ENCODE measurements around the gene PRIM2. TPM values are rescaled to one million over a fixed set of nuclear protein-coding genes. Genes with fewer than 3 reads are reported as not detected.
"Not testable (repeated sequence)": the region's sequence is repeated elsewhere in the genome, so short reads cannot be mapped to it uniquely, and the experiment has no call there.

Gene PRIM2
- total and polyA plus RNA-seq, 10 of the 15 experiments (the other 5 are each of a cell fraction or from before 2014, with no cell fraction given): 13.2 to 38.6 (median 25.1) TPM

- H3K79me2 ChIP-seq (ENCODE audit: control insufficient read depth, insufficient read depth, low read length); H3K36me3 ChIP-seq (ENCODE audit: control insufficient read depth in 2 of 2, insufficient read depth in 2 of 2, low read length in 1 of 2); FAIRE-seq; ATAC-seq; RAD21 ChIA-PET (ENCODE audit: unreplicated experiment); H4K20me1 ChIP-seq (ENCODE audit: control insufficient read depth, insufficient read depth); H3K27me3 ChIP-seq (replicated peaks in 1 of 2; ENCODE audit: control insufficient read depth in 2 of 2, insufficient read depth in 2 of 2, low read length in 1 of 2); H3K9ac ChIP-seq (ENCODE audit: control insufficient read depth, insufficient read depth, low read length); DNase-seq (ENCODE audit: low read depth, low spot score); H3K4me1 ChIP-seq (ENCODE audit: control insufficient read depth, insufficient read depth, low read length); SMC1A ChIA-PET (ENCODE audit: uncharacterized antibody, unreplicated experiment); H3K9me3 ChIP-seq (replicated peaks; ENCODE audit: control insufficient read depth, insufficient read depth, low read length); H3K27ac ChIP-seq (ENCODE audit: control insufficient read depth, insufficient read depth); BruUV-seq (replicated peaks); CTCF ChIA-PET; intact Hi-C loops (cut with micrococcal nuclease; ENCODE audit: unreplicated experiment); H2AFZ ChIP-seq (ENCODE audit: control insufficient read depth, low read depth, low read length); H3K4me2 ChIP-seq (ENCODE audit: control insufficient read depth, insufficient read depth); POLR2A ChIA-PET; H3K4me3 ChIP-seq; in situ Hi-C loops (cut with MboI): not testable (repeated sequence)
- WGBS (ENCODE audit: insufficient coverage, insufficient replicate concordance, low lambda C conversion rate, missing lambda C conversion rate): 91% methylated on average over 1 of the region's 1 CpG
Measured at GRCh38 chr6:57481121-57481520, 163.7 kb downstream of the PRIM2 start.

- H2AFZ ChIP-seq (ENCODE audit: control insufficient read depth, low read depth, low read length); CTCF ChIA-PET; POLR2A ChIA-PET; H3K79me2 ChIP-seq (ENCODE audit: control insufficient read depth, insufficient read depth, low read length); H3K9me3 ChIP-seq (replicated peaks; ENCODE audit: control insufficient read depth, insufficient read depth, low read length); intact Hi-C loops (cut with micrococcal nuclease; ENCODE audit: unreplicated experiment); H3K4me3 ChIP-seq; ATAC-seq; BruUV-seq (replicated peaks); FAIRE-seq; H3K27me3 ChIP-seq (replicated peaks in 1 of 2; ENCODE audit: control insufficient read depth in 2 of 2, insufficient read depth in 2 of 2, low read length in 1 of 2); SMC1A ChIA-PET (ENCODE audit: uncharacterized antibody, unreplicated experiment); H3K4me1 ChIP-seq (ENCODE audit: control insufficient read depth, insufficient read depth, low read length); in situ Hi-C loops (cut with MboI); H3K36me3 ChIP-seq (ENCODE audit: control insufficient read depth in 2 of 2, insufficient read depth in 2 of 2, low read length in 1 of 2); H3K9ac ChIP-seq (ENCODE audit: control insufficient read depth, insufficient read depth, low read length); H4K20me1 ChIP-seq (ENCODE audit: control insufficient read depth, insufficient read depth); H3K27ac ChIP-seq (ENCODE audit: control insufficient read depth, insufficient read depth); H3K4me2 ChIP-seq (ENCODE audit: control insufficient read depth, insufficient read depth); DNase-seq (ENCODE audit: low read depth, low spot score): not testable (repeated sequence)
- WGBS (ENCODE audit: insufficient coverage, insufficient replicate concordance, low lambda C conversion rate, missing lambda C conversion rate): 52% methylated on average over 4 of the region's 4 CpGs
- RAD21 ChIA-PET (ENCODE audit: unreplicated experiment): interaction anchor here (0.7 kb wide), 1 partner anchor 857 kb away, joined by 3 read pairs; no protein-coding TSS in a partner anchor
Measured at GRCh38 chr6:57482471-57482870, 165.0 kb downstream of the PRIM2 start.

- POLR2A ChIA-PET; H3K27ac ChIP-seq (ENCODE audit: control insufficient read depth, insufficient read depth); RAD21 ChIA-PET (ENCODE audit: unreplicated experiment); H3K4me3 ChIP-seq; H3K4me1 ChIP-seq (ENCODE audit: control insufficient read depth, insufficient read depth, low read length); BruUV-seq (replicated peaks); DNase-seq (ENCODE audit: low read depth, low spot score); H3K4me2 ChIP-seq (ENCODE audit: control insufficient read depth, insufficient read depth); H2AFZ ChIP-seq (ENCODE audit: control insufficient read depth, low read depth, low read length); H3K9me3 ChIP-seq (replicated peaks; ENCODE audit: control insufficient read depth, insufficient read depth, low read length); H3K79me2 ChIP-seq (ENCODE audit: control insufficient read depth, insufficient read depth, low read length); FAIRE-seq; intact Hi-C loops (cut with micrococcal nuclease; ENCODE audit: unreplicated experiment); ATAC-seq; SMC1A ChIA-PET (ENCODE audit: uncharacterized antibody, unreplicated experiment); H3K9ac ChIP-seq (ENCODE audit: control insufficient read depth, insufficient read depth, low read length); in situ Hi-C loops (cut with MboI); H3K36me3 ChIP-seq (ENCODE audit: control insufficient read depth in 2 of 2, insufficient read depth in 2 of 2, low read length in 1 of 2); CTCF ChIA-PET; H4K20me1 ChIP-seq (ENCODE audit: control insufficient read depth, insufficient read depth); H3K27me3 ChIP-seq (replicated peaks in 1 of 2; ENCODE audit: control insufficient read depth in 2 of 2, insufficient read depth in 2 of 2, low read length in 1 of 2): not testable (repeated sequence)
- WGBS (ENCODE audit: insufficient coverage, insufficient replicate concordance, low lambda C conversion rate, missing lambda C conversion rate): 95% methylated on average over 4 of the region's 4 CpGs
Measured at GRCh38 chr6:57486494-57487081, 169.2 kb downstream of the PRIM2 start.

GRCh38 chr6:57488551-57488950 is 171.1 kb downstream of the PRIM2 start:
- H3K4me2 ChIP-seq (ENCODE audit: control insufficient read depth, insufficient read depth); H2AFZ ChIP-seq (ENCODE audit: control insufficient read depth, low read depth, low read length); DNase-seq (ENCODE audit: low read depth, low spot score); H3K9me3 ChIP-seq (replicated peaks; ENCODE audit: control insufficient read depth, insufficient read depth, low read length); FAIRE-seq; H3K27ac ChIP-seq (ENCODE audit: control insufficient read depth, insufficient read depth); H3K36me3 ChIP-seq (ENCODE audit: control insufficient read depth in 2 of 2, insufficient read depth in 2 of 2, low read length in 1 of 2); BruUV-seq (replicated peaks); H4K20me1 ChIP-seq (ENCODE audit: control insufficient read depth, insufficient read depth); intact Hi-C loops (cut with micrococcal nuclease; ENCODE audit: unreplicated experiment); SMC1A ChIA-PET (ENCODE audit: uncharacterized antibody, unreplicated experiment); POLR2A ChIA-PET; ATAC-seq; H3K4me1 ChIP-seq (ENCODE audit: control insufficient read depth, insufficient read depth, low read length); H3K79me2 ChIP-seq (ENCODE audit: control insufficient read depth, insufficient read depth, low read length); in situ Hi-C loops (cut with MboI); RAD21 ChIA-PET (ENCODE audit: unreplicated experiment); CTCF ChIA-PET; H3K27me3 ChIP-seq (replicated peaks in 1 of 2; ENCODE audit: control insufficient read depth in 2 of 2, insufficient read depth in 2 of 2, low read length in 1 of 2); H3K4me3 ChIP-seq; H3K9ac ChIP-seq (ENCODE audit: control insufficient read depth, insufficient read depth, low read length): not testable (repeated sequence)
- WGBS (ENCODE audit: insufficient coverage, insufficient replicate concordance, low lambda C conversion rate, missing lambda C conversion rate): 63% methylated on average over 3 of the region's 3 CpGs
